CD14-positive monocyte (primary cell): Measurements from ENCODE around the gene IRF4. TPM values are rescaled to one million over a fixed set of nuclear protein-coding genes. Genes with fewer than 3 reads are reported as not detected.

Experiments
- DNase-seq, 3 donors: peaks; one replicate each; pipeline ENCODE4 v3.0.0-alpha.2; 2011 to 2022
- H2AFZ ChIP-seq: 2 replicates; pipeline ENCODE4 v1.6.0; 2012; ENCODE audit warnings: mild to moderate bottlenecking, low read depth, low read length, inconsistent platforms; ENCODE audit not compliant: insufficient read depth, poor library complexity, severe bottlenecking
- H3K27ac ChIP-seq, 2 donors: 1 replicate in 1 of 2; 2 replicates in 1 of 2; pipeline ENCODE4 v1.5.1; 2012 to 2013; ENCODE audit warnings: low read length in 2 of 2, control low read depth in 1 of 2, inconsistent platforms in 1 of 2, low read depth in 1 of 2, mild to moderate bottlenecking in 1 of 2
- H3K27me3 ChIP-seq, 2 donors: one replicate each; pipeline versions ENCODE4 v1.6.0 to v1.6.1; 2011 to 2013; ENCODE audit warnings: low read length in 2 of 2; ENCODE audit not compliant: control insufficient read depth in 2 of 2, insufficient read depth in 2 of 2
- H3K36me3 ChIP-seq, 2 donors: replicated peaks in 1 of 2; 1 replicate in 1 of 2; 2 replicates in 1 of 2; pipeline versions ENCODE4 v1.5.1 to v1.6.1; 2012 to 2013; ENCODE audit warnings: low read length in 2 of 2, control low read depth in 1 of 2, inconsistent platforms in 1 of 2, mild to moderate bottlenecking in 1 of 2; ENCODE audit not compliant: insufficient read depth in 2 of 2, control insufficient read depth in 1 of 2
- H3K4me1 ChIP-seq, 2 donors: 1 replicate in 1 of 2; 2 replicates in 1 of 2; pipeline versions ENCODE4 v1.5.1 to v1.6.1; 2012 to 2013; ENCODE audit warnings: low read length in 2 of 2, control low read depth in 1 of 2, inconsistent platforms in 1 of 2, mild to moderate bottlenecking in 1 of 2, moderate library complexity in 1 of 2; ENCODE audit not compliant: insufficient read depth in 2 of 2, control insufficient read depth in 1 of 2
- H3K4me2 ChIP-seq: replicated peaks from 2 replicates; pipeline ENCODE3; 2012; ENCODE audit warnings: low read length, moderate library complexity, mild to moderate bottlenecking; ENCODE audit not compliant: poor library complexity, severe bottlenecking; ENCODE audit errors: extremely low read depth
- H3K4me3 ChIP-seq, 3 experiments: fragments of 200-600 bp in 1 of 3; sonication (generic) in 1 of 3; replicated peaks in 1 of 3; 1 replicate in 2 of 3; 2 replicates in 1 of 3; pipeline ENCODE4 v1.5.1; 2011 to 2013; ENCODE audit warnings: low read length in 3 of 3, mild to moderate bottlenecking in 3 of 3, control low read depth in 2 of 3, low read depth in 2 of 3, inconsistent platforms in 1 of 3, moderate library complexity in 1 of 3
- H3K79me2 ChIP-seq: 2 replicates; pipeline ENCODE4 v1.6.0; 2012; ENCODE audit warnings: mild to moderate bottlenecking, control low read depth, inconsistent platforms, low read length, moderate library complexity; ENCODE audit not compliant: insufficient read depth
- H3K9ac ChIP-seq: 2 replicates; pipeline ENCODE4 v1.6.0; 2017; ENCODE audit warnings: low read length, mild to moderate bottlenecking; ENCODE audit not compliant: insufficient read depth, poor library complexity, severe bottlenecking
- H3K9me3 ChIP-seq, 2 donors: replicated peaks in 1 of 2; 1 replicate in 1 of 2; 2 replicates in 1 of 2; pipeline versions ENCODE4 v1.5.1 to v1.6.1; 2012 to 2013; ENCODE audit warnings: low read length in 2 of 2, control low read depth in 1 of 2; ENCODE audit not compliant: control insufficient read depth in 1 of 2, insufficient read depth in 1 of 2
- H4K20me1 ChIP-seq: 2 replicates; pipeline ENCODE4 v1.6.0; 2012; ENCODE audit warnings: mild to moderate bottlenecking, low read length, control low read depth, moderate library complexity; ENCODE audit not compliant: insufficient read depth
- H3K27ac Mint-ChIP-seq, 7 donors: one replicate each; pipeline ENCODE4 v1.8.0; 2020; ENCODE audit warnings: mild to moderate bottlenecking in 7 of 7, mixed read lengths in 7 of 7, moderate library complexity in 6 of 7, inconsistent platforms in 2 of 7
- H3K27me3 Mint-ChIP-seq, 3 donors: one replicate each; pipeline ENCODE4 v1.8.0; 2021 to 2022; ENCODE audit warnings: low read depth in 3 of 3, mild to moderate bottlenecking in 3 of 3, mixed read lengths in 3 of 3, moderate library complexity in 3 of 3, inconsistent platforms in 1 of 3
- H3K36me3 Mint-ChIP-seq, 2 donors: one replicate each; pipeline ENCODE4 v1.8.0; 2020; ENCODE audit warnings: mixed read lengths in 2 of 2, inconsistent platforms in 1 of 2, mild to moderate bottlenecking in 1 of 2
- H3K4me1 Mint-ChIP-seq: one replicate; pipeline ENCODE4 v1.8.0; 2020; ENCODE audit warnings: mild to moderate bottlenecking, mixed read lengths
- H3K4me3 Mint-ChIP-seq, 2 donors: one replicate each; pipeline ENCODE4 v1.8.0; 2020; ENCODE audit warnings: mild to moderate bottlenecking in 2 of 2, mixed read lengths in 2 of 2, moderate library complexity in 1 of 2
- H3K9me3 Mint-ChIP-seq, 7 donors: one replicate each; pipeline ENCODE4 v1.8.0; 2020 to 2022; ENCODE audit warnings: mixed read lengths in 7 of 7, mild to moderate bottlenecking in 6 of 7, moderate library complexity in 6 of 7, inconsistent platforms in 2 of 7
- WGBS: methylation state at CpG from one replicate; pipeline ENCODE4 v1.1.5; 2013; ENCODE audit warnings: missing lambda C conversion rate; ENCODE audit not compliant: insufficient coverage; 5-methylcytosine and 5-hydroxymethylcytosine counted together
- intact Hi-C, 2 donors: fragments of 100-400 bp; cut with micrococcal nuclease; formaldehyde crosslinking; loops; one replicate each; pipeline versions ENCODE4 v1.15.0 to v1.15.1; 2023
- polyA plus RNA-seq, 3 donors: library from polyadenylated mRNA; depleted of rRNA in 1 of 3; unstranded in 2 of 3; stranded (reverse) in 1 of 3; fragments of 300-500 nt in 2 of 3; fragments of >200 nt in 1 of 3; fragmentation: Illumina TruSeq in 2 of 3; gene quantifications; 1 replicate in 2 of 3; 2 replicates in 1 of 3; pipeline ENCODE4 v1.2.3, GENCODE V29; 2012 to 2021
- TF ChIP-seq, protein P1 (sequence below): fragments of 200-600 bp; IDR thresholded peaks from one replicate; pipeline ENCODE4 v1.8.0; 2022; ENCODE audit warnings: antibody characterized with exemption, mild to moderate bottlenecking

The IRF4 gene
- polyA plus RNA-seq, 3 donors, result 3.0 to 13.6 (median 6.4) TPM

DNA sequence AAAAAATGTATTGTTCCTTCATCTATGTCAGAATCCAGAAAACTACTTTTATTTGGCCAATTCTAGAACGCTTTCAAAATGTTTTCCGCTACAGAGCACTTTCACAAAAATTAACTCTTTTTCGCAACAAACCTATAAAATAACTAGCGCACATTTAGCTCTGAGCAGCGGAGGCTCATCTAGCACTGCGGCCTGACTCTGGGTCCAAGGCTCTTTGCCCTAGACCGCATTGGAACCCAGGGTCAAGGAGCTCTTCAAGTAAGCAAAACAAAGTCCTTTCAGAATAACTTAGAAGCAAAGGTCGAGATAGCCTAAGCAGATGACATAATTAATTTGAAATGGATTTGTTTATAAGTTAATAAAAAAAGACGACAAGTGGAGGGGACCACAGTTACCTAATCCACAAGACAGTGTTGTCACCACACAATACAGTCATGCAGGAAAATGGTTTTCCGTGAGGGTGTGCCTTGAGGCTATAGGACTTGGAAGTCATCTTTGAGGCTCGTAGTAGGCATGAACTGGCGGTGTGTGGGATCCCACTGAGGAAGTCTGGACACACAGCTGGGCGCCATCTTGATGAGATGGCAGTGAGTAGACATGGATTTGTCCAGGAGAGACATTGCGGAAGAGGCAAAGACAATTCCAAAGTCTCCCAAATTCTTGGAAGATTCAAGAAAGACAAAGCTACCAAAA lies 29.2 kb upstream of the IRF4 start:
- no peak overlapping the region for H3K4me3 Mint-ChIP-seq
- WGBS, result 84% methylated on average over 12 of the region's 14 CpGs

DNA sequence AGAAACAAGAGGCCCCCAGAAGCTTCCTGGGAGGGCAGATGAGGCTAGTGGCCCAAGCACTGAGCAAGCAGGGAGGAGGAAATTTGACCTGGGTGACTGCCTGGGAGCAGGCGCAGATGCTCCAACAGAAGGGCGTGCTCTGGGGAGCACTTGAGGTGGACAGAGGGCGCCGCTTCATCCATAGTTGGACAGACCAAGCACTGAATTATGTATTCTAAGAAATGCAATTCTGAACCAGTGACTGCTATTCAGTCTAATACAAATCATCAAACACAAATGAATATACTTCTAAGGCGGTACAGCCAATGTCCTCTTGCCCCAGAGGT lies 28.7 kb upstream of the IRF4 start:
- Mint-ChIP-seq H3K36me3 (peaks cover 0 to 4% of the 10 kb centered on the region in 2 donors), H3K9me3 (peaks cover 10 to 32% (median 22%) of the 10 kb centered on the region in 7 donors), H3K27me3 (peaks cover 13 to 21% (median 19%) of the 10 kb centered on the region in 3 donors), H3K4me3 (no peak overlapping the region), H3K27ac (no peak overlapping the region), H3K4me1 (peaks cover 12% of the 10 kb centered on the region)
- peaks cover 8 to 20% of the 10 kb centered on the region in 2 donors for H3K9me3 ChIP-seq
- H3K4me1 ChIP-seq, result peaks cover 11 to 12% of the 10 kb centered on the region in 2 donors
- no peak overlapping the region for H2AFZ ChIP-seq
- no peak overlapping the region for H3K4me2 ChIP-seq
- H3K27ac ChIP-seq, result no peak overlapping the region
- H3K9ac ChIP-seq, result no peak overlapping the region
- no peak overlapping the region for H3K4me3 ChIP-seq
- TF ChIP-seq, protein P1, sequence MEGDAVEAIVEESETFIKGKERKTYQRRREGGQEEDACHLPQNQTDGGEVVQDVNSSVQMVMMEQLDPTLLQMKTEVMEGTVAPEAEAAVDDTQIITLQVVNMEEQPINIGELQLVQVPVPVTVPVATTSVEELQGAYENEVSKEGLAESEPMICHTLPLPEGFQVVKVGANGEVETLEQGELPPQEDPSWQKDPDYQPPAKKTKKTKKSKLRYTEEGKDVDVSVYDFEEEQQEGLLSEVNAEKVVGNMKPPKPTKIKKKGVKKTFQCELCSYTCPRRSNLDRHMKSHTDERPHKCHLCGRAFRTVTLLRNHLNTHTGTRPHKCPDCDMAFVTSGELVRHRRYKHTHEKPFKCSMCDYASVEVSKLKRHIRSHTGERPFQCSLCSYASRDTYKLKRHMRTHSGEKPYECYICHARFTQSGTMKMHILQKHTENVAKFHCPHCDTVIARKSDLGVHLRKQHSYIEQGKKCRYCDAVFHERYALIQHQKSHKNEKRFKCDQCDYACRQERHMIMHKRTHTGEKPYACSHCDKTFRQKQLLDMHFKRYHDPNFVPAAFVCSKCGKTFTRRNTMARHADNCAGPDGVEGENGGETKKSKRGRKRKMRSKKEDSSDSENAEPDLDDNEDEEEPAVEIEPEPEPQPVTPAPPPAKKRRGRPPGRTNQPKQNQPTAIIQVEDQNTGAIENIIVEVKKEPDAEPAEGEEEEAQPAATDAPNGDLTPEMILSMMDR, result no peak
- no peak for DNase-seq
- no peaks in the 10 kb centered on the region for H4K20me1 ChIP-seq
- H3K27me3 ChIP-seq, result no peaks in the 10 kb centered on the region
- H3K79me2 ChIP-seq, result no peaks in the 10 kb centered on the region
- intact Hi-C loops, result no loop called here
- 83% methylated on average over 5 of the region's 5 CpGs for WGBS
- no peaks in the 10 kb centered on the region for H3K36me3 ChIP-seq

More for the DNA sequence above, 29.2 kb upstream of the IRF4 start:
- H3K79me2 ChIP-seq, result no peaks in the 10 kb centered on the region
- H3K4me3 ChIP-seq, result no peak overlapping the region
- H3K27ac ChIP-seq, result no peak overlapping the region
- peaks cover 10 to 17% (median 16%) of the 10 kb centered on the region in 3 donors for H3K27me3 Mint-ChIP-seq
- H2AFZ ChIP-seq, result no peak overlapping the region
- H3K27ac Mint-ChIP-seq, result no peak overlapping the region
- peaks cover 14% of the 10 kb centered on the region for H3K4me1 Mint-ChIP-seq
- no peak for DNase-seq
- H3K36me3 ChIP-seq, result no peaks in the 10 kb centered on the region
- no peak overlapping the region for H3K9ac ChIP-seq
- peaks cover 0 to 4% of the 10 kb centered on the region in 2 donors for H3K36me3 Mint-ChIP-seq
- intact Hi-C loops, result no loop called here
- H3K9me3 ChIP-seq, result peaks cover 8 to 20% of the 10 kb centered on the region in 2 donors
- no peak overlapping the region for H3K4me2 ChIP-seq
- H3K9me3 Mint-ChIP-seq, result peaks cover 10 to 32% (median 23%) of the 10 kb centered on the region in 7 donors
- TF ChIP-seq, protein P1, result no peak
- peaks cover 13 to 16% of the 10 kb centered on the region in 2 donors for H3K4me1 ChIP-seq
- no peaks in the 10 kb centered on the region for H4K20me1 ChIP-seq
- no peaks in the 10 kb centered on the region for H3K27me3 ChIP-seq
